ENCODE measurements around the gene TNS2. TPM values are rescaled to one million over a fixed set of nuclear protein-coding genes. Genes with fewer than 3 reads are reported as not detected.

TNS2 gene
- total and polyA plus RNA-seq, 2 of the 13 experiments (the other 11 are each of a cell fraction or from before 2014, with no cell fraction given): 8.9 to 20.4 TPM

DNA sequence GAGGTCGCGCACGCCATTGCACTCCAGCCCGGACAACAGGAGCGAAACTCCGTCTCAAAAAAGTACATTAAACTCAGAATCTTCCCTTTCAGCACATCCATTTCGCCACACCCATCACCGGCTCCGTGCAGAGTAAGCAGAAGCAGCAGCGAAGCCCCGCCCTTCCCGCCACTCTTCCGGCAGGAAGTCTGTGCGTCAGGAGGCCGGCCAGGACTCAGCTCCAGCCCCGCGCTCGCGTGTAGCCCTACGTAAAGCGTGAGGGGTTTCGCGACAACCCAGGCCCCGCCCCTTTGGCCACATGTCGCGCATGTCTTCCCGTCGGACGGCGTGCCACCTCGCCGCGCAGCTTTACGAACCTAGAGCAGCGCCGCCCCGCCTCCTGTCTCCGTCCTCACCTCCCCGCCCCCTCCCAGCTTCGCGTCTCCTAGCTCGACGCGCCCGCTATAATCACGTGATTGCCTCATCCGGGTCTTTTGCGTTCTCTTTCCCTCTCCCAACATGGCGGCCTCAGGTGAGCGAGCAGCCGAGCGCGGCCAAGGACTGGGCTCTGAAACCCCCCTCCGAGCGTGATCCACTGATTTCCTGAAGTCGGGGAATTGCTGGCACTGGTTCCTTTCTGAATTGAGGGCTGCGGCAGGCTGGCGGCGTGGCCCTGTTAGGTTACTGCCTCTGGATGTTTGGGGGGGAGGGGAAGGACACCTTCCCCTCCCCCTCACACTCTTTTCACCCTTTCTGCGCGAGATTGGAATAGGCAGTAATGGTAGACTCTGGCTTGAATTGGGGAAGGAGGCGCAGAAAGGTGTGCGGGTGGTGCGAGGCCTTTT lies 43.7 kb upstream of the TNS2 start, which contains the start of gene EIF4B (continued):
- TF ChIP-seq, protein P1, sequence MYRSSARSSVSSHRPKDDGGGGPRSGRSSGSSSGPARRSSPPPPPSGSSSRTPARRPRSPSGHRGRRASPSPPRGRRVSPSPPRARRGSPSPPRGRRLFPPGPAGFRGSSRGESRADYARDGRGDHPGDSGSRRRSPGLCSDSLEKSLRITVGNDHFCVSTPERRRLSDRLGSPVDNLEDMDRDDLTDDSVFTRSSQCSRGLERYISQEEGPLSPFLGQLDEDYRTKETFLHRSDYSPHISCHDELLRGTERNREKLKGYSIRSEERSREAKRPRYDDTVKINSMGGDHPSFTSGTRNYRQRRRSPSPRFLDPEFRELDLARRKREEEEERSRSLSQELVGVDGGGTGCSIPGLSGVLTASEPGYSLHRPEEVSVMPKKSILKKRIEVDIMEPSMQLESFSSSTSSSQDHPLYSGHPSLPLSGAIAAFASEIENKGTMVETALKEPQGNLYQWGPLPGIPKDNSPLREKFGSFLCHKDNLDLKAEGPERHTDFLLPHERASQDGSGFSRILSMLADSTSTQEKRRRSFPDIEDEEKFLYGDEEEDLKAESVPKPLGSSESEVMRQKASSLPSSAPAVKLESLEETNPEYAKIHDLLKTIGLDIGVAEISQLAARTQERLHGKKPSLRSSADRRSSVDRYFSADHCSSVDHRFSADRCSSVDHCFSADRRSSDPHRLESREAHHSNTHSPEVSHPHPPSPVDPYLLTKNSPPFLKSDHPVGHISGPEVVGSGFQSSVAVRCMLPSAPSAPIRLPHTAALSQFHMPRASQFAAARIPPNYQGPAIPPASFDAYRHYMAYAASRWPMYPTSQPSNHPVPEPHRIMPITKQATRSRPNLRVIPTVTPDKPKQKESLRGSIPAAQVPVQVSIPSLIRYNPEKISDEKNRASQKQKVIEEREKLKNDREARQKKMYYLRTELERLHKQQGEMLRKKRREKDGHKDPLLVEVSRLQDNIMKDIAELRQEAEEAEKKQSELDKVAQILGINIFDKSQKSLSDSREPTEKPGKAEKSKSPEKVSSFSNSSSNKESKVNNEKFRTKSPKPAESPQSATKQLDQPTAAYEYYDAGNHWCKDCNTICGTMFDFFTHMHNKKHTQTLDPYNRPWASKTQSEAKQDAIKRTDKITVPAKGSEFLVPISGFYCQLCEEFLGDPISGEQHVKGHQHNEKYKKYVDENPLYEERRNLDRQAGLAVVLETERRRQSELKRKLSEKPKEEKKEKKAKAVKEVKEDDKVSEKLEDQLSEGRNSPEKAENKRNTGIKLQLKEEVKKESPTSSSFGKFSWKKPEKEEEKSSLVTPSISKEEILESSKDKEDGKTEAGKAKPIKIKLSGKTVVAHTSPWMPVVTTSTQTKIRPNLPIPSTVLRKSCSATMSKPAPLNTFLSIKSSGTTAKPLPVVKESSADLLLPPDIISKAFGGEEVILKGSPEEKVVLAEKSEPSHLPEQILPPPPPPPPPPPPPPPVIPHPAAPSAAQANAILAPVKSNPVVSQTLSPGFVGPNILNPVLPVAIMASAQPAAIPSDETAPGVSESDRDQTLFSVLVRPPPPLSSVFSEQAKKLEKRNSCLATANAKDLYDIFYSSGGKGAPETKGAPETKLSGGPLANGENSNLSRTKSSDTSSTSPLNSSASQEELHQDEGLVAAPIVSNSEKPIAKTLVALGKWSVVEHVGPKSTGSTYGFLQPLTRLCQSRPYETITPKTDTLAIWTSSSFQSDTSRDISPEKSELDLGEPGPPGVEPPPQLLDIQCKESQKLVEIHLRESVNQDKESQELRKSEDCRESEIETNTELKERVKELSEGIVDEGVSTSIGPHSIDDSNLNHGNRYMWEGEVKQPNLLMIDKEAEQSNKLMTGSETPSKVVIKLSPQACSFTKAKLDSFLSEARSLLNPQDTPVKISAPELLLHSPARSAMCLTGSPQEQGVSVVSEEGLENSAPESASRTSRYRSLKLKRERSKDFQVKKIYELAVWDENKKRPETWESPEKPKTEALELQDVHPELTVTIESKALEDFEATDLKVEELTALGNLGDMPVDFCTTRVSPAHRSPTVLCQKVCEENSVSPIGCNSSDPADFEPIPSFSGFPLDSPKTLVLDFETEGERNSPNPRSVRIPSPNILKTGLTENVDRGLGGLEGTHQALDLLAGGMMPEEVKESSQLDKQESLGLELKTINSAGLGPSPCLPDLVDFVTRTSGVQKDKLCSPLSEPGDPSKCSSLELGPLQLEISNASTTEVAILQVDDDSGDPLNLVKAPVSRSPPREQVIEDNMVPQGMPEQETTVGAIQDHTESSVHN (CRISPR knock-in tag; IDR thresholded peaks at IDR 0.05): no peak
- TF ChIP-seq FOSL2 (CRISPR knock-in tag; IDR thresholded peaks at IDR 0.05) (peak; percentile 57), ZNF550 (CRISPR knock-in tag; IDR thresholded peaks at IDR 0.05; ENCODE audit: borderline replicate concordance) (0 out of 2 replicates have a peak, but pooled peaks have one; percentile 33), ELF1 (CRISPR knock-in tag; IDR thresholded peaks at IDR 0.05) (peak; percentile 89), SMAD9 (CRISPR knock-in tag; IDR thresholded peaks at IDR 0.05) (0 out of 2 replicates have a peak, but pooled peaks have one; percentile 45), ZBTB42 (CRISPR knock-in tag; IDR thresholded peaks at IDR 0.05) (peak; percentile 39; the same call in 1 of the 2 replicates)
- TF ChIP-seq, protein P2, sequence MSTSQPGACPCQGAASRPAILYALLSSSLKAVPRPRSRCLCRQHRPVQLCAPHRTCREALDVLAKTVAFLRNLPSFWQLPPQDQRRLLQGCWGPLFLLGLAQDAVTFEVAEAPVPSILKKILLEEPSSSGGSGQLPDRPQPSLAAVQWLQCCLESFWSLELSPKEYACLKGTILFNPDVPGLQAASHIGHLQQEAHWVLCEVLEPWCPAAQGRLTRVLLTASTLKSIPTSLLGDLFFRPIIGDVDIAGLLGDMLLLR (CRISPR knock-in tag; IDR thresholded peaks at IDR 0.05): peak; percentile 46; the same call in 1 of the 2 replicates
- TF ChIP-seq, protein P3, sequence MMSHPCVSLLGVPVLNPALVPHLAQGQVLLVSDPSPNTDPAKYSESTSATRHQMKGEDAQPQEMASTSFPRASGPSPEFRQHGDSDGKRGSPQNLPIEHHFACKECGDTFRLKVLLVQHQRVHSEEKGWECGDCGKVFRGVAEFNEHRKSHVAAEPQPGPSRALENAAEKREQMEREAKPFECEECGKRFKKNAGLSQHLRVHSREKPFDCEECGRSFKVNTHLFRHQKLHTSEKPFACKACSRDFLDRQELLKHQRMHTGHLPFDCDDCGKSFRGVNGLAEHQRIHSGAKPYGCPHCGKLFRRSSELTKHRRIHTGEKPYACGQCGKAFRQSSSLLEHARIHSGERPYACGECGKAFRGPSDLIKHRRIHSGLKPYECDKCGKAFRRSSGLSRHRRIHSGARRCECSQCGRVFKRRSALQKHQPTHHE (CRISPR knock-in tag; IDR thresholded peaks at IDR 0.05; ENCODE audit: borderline replicate concordance): peak; percentile 32; the same call in 1 of the 2 replicates
- TF ChIP-seq, protein P4, sequence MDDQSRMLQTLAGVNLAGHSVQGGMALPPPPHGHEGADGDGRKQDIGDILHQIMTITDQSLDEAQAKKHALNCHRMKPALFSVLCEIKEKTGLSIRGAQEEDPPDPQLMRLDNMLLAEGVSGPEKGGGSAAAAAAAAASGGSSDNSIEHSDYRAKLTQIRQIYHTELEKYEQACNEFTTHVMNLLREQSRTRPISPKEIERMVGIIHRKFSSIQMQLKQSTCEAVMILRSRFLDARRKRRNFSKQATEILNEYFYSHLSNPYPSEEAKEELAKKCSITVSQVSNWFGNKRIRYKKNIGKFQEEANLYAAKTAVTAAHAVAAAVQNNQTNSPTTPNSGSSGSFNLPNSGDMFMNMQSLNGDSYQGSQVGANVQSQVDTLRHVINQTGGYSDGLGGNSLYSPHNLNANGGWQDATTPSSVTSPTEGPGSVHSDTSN (CRISPR knock-in tag; IDR thresholded peaks at IDR 0.05; ENCODE audit: borderline replicate concordance): no peak
- TF ChIP-seq, protein P5, sequence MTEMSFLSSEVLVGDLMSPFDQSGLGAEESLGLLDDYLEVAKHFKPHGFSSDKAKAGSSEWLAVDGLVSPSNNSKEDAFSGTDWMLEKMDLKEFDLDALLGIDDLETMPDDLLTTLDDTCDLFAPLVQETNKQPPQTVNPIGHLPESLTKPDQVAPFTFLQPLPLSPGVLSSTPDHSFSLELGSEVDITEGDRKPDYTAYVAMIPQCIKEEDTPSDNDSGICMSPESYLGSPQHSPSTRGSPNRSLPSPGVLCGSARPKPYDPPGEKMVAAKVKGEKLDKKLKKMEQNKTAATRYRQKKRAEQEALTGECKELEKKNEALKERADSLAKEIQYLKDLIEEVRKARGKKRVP (CRISPR knock-in tag; IDR thresholded peaks at IDR 0.05): no peak; a peak in 1 of 4 replicates
- TF ChIP-seq, protein P6, sequence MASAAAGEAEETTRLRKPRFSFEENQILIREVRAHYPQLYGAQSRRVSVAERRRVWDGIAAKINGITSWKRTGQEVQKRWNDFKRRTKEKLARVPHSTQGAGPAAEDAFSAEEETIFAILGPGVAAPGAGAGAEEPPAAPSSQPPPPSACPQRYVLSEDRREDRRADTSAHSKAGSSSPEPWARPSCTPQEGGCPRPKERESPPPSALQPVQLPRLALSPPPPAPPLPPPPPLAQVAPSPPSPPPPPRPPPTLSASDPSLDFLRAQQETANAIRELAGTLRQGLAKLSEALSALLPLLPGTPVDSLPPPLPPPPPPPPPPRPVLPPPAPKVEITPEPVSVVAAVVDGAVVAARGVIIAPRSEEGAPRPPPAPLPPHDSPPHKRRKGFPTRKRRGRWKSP (CRISPR knock-in tag; IDR thresholded peaks at IDR 0.05): no peak

Data from HepG2 (cell line).